IMR-90 (cell line): ENCODE results near the gene IL36B. TPM values are rescaled to one million over a fixed set of nuclear protein-coding genes. Genes with fewer than 3 reads are reported as not detected.

Experiments
- ATAC-seq: fragments of 200-7000 bp; cut with Tn5 transposase; 2 replicates; pipeline ENCODE4 v1.9.1; 2020; ENCODE audit warnings: low read depth, mild to moderate bottlenecking, moderate library complexity
- BruUV-seq: library from RNA; stranded (reverse); fragments of 400-500 nt; replicated peaks from 2 replicates; lab custom pipeline; 2021; lab: Mats Ljungman, UMichigan
- CTCF ChIA-PET: fragments of 300-600 bp; formaldehyde crosslinking; extraction: SDS; loops from one replicate; lab custom pipeline; 2021; ENCODE audit warnings: antibody characterized with exemption; lab: Yijun Ruan, JAX
- POLR2A ChIA-PET: fragments of 300-600 bp; sonication (Branson Sonifier 250); formaldehyde crosslinking; loops from one replicate; lab custom pipeline; 2022; ENCODE audit warnings: antibody characterized with exemption; ENCODE audit not compliant: unreplicated experiment; lab: Charles Lee
- DNase-seq: peaks from one replicate; pipeline ENCODE4 v3.0.0; 2013
- H2AFZ ChIP-seq: replicated peaks from 2 replicates; pipeline ENCODE3; 2013; ENCODE audit warnings: low read length, mild to moderate bottlenecking; ENCODE audit not compliant: poor library complexity
- H2AK5ac ChIP-seq: 2 replicates; pipeline ENCODE4 v1.6.1; 2013; ENCODE audit warnings: low read depth, low read length, inconsistent platforms
- H2AK9ac ChIP-seq: replicated peaks from 2 replicates; pipeline ENCODE3; 2013; ENCODE audit warnings: mild to moderate bottlenecking, low read depth, low read length, moderate library complexity; ENCODE audit not compliant: poor library complexity
- H2BK120ac ChIP-seq: 2 replicates; pipeline ENCODE4 v1.6.1; 2013; ENCODE audit warnings: low read depth, low read length, inconsistent platforms
- H2BK15ac ChIP-seq: 3 replicates; pipeline ENCODE4 v1.6.1; 2013; ENCODE audit warnings: low read depth, low read length, inconsistent platforms
- H2BK20ac ChIP-seq: 2 replicates; pipeline ENCODE4 v1.6.1; 2013; ENCODE audit warnings: low read depth, mild to moderate bottlenecking, inconsistent platforms, low read length, moderate library complexity
- H2BK5ac ChIP-seq: 2 replicates; pipeline ENCODE4 v1.6.1; 2013; ENCODE audit warnings: mild to moderate bottlenecking, low read depth, low read length, inconsistent platforms; ENCODE audit not compliant: poor library complexity, severe bottlenecking
- H3K14ac ChIP-seq: replicated peaks from 2 replicates; pipeline ENCODE4 v1.6.1; 2013; ENCODE audit warnings: low read depth, low read length, inconsistent platforms
- H3K18ac ChIP-seq: 2 replicates; pipeline ENCODE4 v1.6.1; 2013; ENCODE audit warnings: low read depth, low read length, control low read depth
- H3K23ac ChIP-seq: 2 replicates; pipeline ENCODE4 v1.6.1; 2013; ENCODE audit warnings: low read depth, low read length, inconsistent platforms
- H3K27ac ChIP-seq: 2 replicates; pipeline ENCODE4 v1.5.1; 2013; ENCODE audit warnings: mild to moderate bottlenecking, control low read depth, low read length; ENCODE audit not compliant: insufficient read depth
- H3K27me3 ChIP-seq: 2 replicates; pipeline ENCODE4 v1.6.1; 2013; ENCODE audit warnings: low read length; ENCODE audit not compliant: control insufficient read depth, insufficient read depth
- H3K36me3 ChIP-seq: 2 replicates; pipeline ENCODE4 v1.6.1; 2013; ENCODE audit warnings: low read length, mixed read lengths; ENCODE audit not compliant: control insufficient read depth, insufficient read depth
- H3K4ac ChIP-seq: 2 replicates; pipeline ENCODE4 v1.6.1; 2013; ENCODE audit warnings: low read depth, low read length, inconsistent platforms
- H3K4me1 ChIP-seq: 2 replicates; pipeline ENCODE4 v1.6.1; 2013; ENCODE audit warnings: low read length, mixed read lengths; ENCODE audit not compliant: control insufficient read depth, insufficient read depth
- H3K4me2 ChIP-seq: 2 replicates; pipeline ENCODE4 v1.6.1; 2013; ENCODE audit warnings: low read depth, mild to moderate bottlenecking, control low read depth, low read length, moderate library complexity
- H3K4me3 ChIP-seq: 2 replicates; pipeline ENCODE4 v1.5.1; 2013; ENCODE audit warnings: low read depth, mild to moderate bottlenecking, control low read depth, low read length, moderate library complexity; ENCODE audit not compliant: insufficient read depth
- H3K56ac ChIP-seq: 2 replicates; pipeline ENCODE4 v1.6.1; 2013; ENCODE audit warnings: low read length, inconsistent platforms; ENCODE audit not compliant: insufficient read depth; ENCODE audit errors: extremely low read depth
- H3K79me1 ChIP-seq, 2 experiments: 2 replicates each; pipeline ENCODE4 v1.6.1; 2013; ENCODE audit warnings: low read length in 2 of 2, inconsistent platforms in 1 of 2, low read depth in 1 of 2
- H3K9ac ChIP-seq: 2 replicates; pipeline ENCODE4 v1.6.1; 2013; ENCODE audit warnings: low read depth, low read length, control low read depth
- H3K9me1 ChIP-seq: 2 replicates; pipeline ENCODE4 v1.6.1; 2013; ENCODE audit warnings: low read length, inconsistent platforms; ENCODE audit not compliant: insufficient read depth
- H3K9me3 ChIP-seq: 2 replicates; pipeline ENCODE4 v1.6.1; 2013; ENCODE audit warnings: low read length; ENCODE audit not compliant: control insufficient read depth, insufficient read depth
- H4K20me1 ChIP-seq: 2 replicates; pipeline ENCODE4 v1.6.1; 2013; ENCODE audit warnings: low read length, inconsistent platforms; ENCODE audit not compliant: insufficient read depth
- H4K5ac ChIP-seq: 2 replicates; pipeline ENCODE4 v1.6.1; 2013; ENCODE audit warnings: mild to moderate bottlenecking, low read depth, low read length, control low read depth
- H4K8ac ChIP-seq, 2 experiments: 2 replicates each; pipeline ENCODE4 v1.6.1; 2013; ENCODE audit warnings: low read depth in 2 of 2, low read length in 2 of 2, control low read depth in 1 of 2, inconsistent platforms in 1 of 2
- H4K91ac ChIP-seq: 2 replicates; pipeline ENCODE4 v1.6.1; 2013; ENCODE audit warnings: low read depth, low read length, inconsistent platforms; ENCODE audit not compliant: insufficient read depth
- CEBPB ChIP-seq: IDR thresholded peaks from 2 replicates; pipeline ENCODE4 v1.6.1; 2012; ENCODE audit warnings: low read depth, low read length, improper control_type of control experiment
- CHD1 ChIP-seq: IDR thresholded peaks from 2 replicates; pipeline ENCODE4 v1.6.1; 2012; ENCODE audit warnings: low read depth, low read length, improper control_type of control experiment
- CTCF ChIP-seq: conservative IDR thresholded peaks from 2 replicates; pipeline ENCODE4 v1.5.1; 2012; ENCODE audit warnings: mild to moderate bottlenecking, low read depth, low read length, improper control_type of control experiment
- ELK1 ChIP-seq: fragments of 150-350 bp; IDR thresholded peaks from 2 replicates; pipeline ENCODE4 v1.6.1; 2016; ENCODE audit warnings: low read depth, mild to moderate bottlenecking, low read length, moderate library complexity, borderline replicate concordance
- FOS ChIP-seq: fragments of 150-350 bp; IDR thresholded peaks from 2 replicates; pipeline ENCODE4 v1.6.1; 2016; ENCODE audit warnings: low read depth, low read length
- MAFK ChIP-seq: IDR thresholded peaks from 2 replicates; pipeline ENCODE4 v1.6.1; 2012; ENCODE audit warnings: low read depth, low read length, improper control_type of control experiment
- MAZ ChIP-seq: IDR thresholded peaks from 2 replicates; pipeline ENCODE4 v1.6.1; 2012; ENCODE audit warnings: low read depth, mild to moderate bottlenecking, low read length, improper control_type of control experiment, moderate library complexity, borderline replicate concordance
- MXI1 ChIP-seq: IDR thresholded peaks from 2 replicates; pipeline ENCODE4 v1.6.1; 2012; ENCODE audit warnings: low read depth, mild to moderate bottlenecking, low read length, moderate library complexity, borderline replicate concordance
- NFE2L2 ChIP-seq: fragments of 150-350 bp; IDR thresholded peaks from 2 replicates; pipeline ENCODE4 v1.6.1; 2016; ENCODE audit warnings: low read depth, mild to moderate bottlenecking, low read length
- POLR2A ChIP-seq: IDR thresholded peaks from 2 replicates; pipeline ENCODE4 v1.6.1; 2012; ENCODE audit warnings: mild to moderate bottlenecking, low read depth, low read length
- RAD21 ChIP-seq: IDR thresholded peaks from 2 replicates; pipeline ENCODE4 v1.6.1; 2012; ENCODE audit warnings: low read length, improper control_type of control experiment
- RCOR1 ChIP-seq: IDR thresholded peaks from 2 replicates; pipeline ENCODE4 v1.6.1; 2012; ENCODE audit warnings: mild to moderate bottlenecking, low read length, improper control_type of control experiment; ENCODE audit not compliant: insufficient replicate concordance
- SMC3 ChIP-seq: fragments of 150-350 bp; IDR thresholded peaks from 2 replicates; pipeline ENCODE4 v1.6.1; 2016; ENCODE audit warnings: low read depth, mild to moderate bottlenecking, antibody characterized with exemption, low read length, moderate library complexity
- WGBS, 2 experiments: methylation state at CpG; one replicate each; pipeline versions ENCODE4 v1.1.5 to v1.1.7; 2013; ENCODE audit warnings: missing lambda C conversion rate in 2 of 2; ENCODE audit not compliant: insufficient read length in 1 of 2; ENCODE audit errors: extremely low coverage in 2 of 2; 5-methylcytosine and 5-hydroxymethylcytosine counted together
- dilution Hi-C: fragments of 300-500 bp; cut with HindIII; formaldehyde crosslinking; loops from one replicate; pipeline ENCODE4 v1.14.3; 2018; ENCODE audit warnings: low sequenced_read_pairs; ENCODE audit not compliant: unreplicated experiment
- in situ Hi-C: fragments of 300-500 bp; cut with MboI; formaldehyde crosslinking; loops from 3 replicates; pipeline ENCODE4 v1.14.3; 2019; ENCODE audit warnings: low sequenced_read_pairs, inconsistent platforms, mixed read lengths
- intact Hi-C: fragments of 100-400 bp; cut with micrococcal nuclease; formaldehyde crosslinking; loops from 2 replicates; pipeline ENCODE4 v1.10.0; 2022
- polyA plus RNA-seq, 3 experiments: library from polyadenylated mRNA; depleted of rRNA; stranded (reverse); fragments of >200 nt; gene quantifications; 2 replicates each; pipeline ENCODE4 v1.2.3, GENCODE V29; 2012; ENCODE audit warnings: low replicate concordance in 1 of 3
- total RNA-seq: library from RNA; depleted of rRNA; stranded (reverse); fragments of >200 nt; gene quantifications from 2 replicates; pipeline ENCODE4 v1.2.3, GENCODE V29; 2012

IL36B gene
- total and polyA plus RNA-seq, 2 of the 4 experiments (the other 2 are of a cell fraction): not detected

- CTCF ChIA-PET: no interaction called here
- no peak overlapping the region for H2AK9ac ChIP-seq
- H3K9me1 ChIP-seq: no peaks in the 10 kb centered on the region
- no peak overlapping the region for H2BK120ac ChIP-seq
- no peak overlapping the region for H3K9ac ChIP-seq
- no peak overlapping the region for H3K14ac ChIP-seq
- H2AK5ac ChIP-seq: no peak overlapping the region
- H3K23ac ChIP-seq: no peak overlapping the region
- no peak for ATAC-seq
- no peaks in the 10 kb centered on the region for H3K9me3 ChIP-seq
- peaks cover 19% of the 10 kb centered on the region for H3K27me3 ChIP-seq
- no peak overlapping the region for H4K5ac ChIP-seq
- TF ChIP-seq FOS (no peak), MXI1 (no peak), ELK1 (no peak), RCOR1 (no peak), CEBPB (no peak), POLR2A (no peak), CHD1 (no peak), NFE2L2 (no peak), RAD21 (no peak), MAFK (no peak), SMC3 (no peak), MAZ (no peak), CTCF (no peak)
- H3K4me2 ChIP-seq: no peak overlapping the region
- dilution Hi-C loops: no loop called here
- no peak overlapping the region for H2BK5ac ChIP-seq
- H4K20me1 ChIP-seq: no peaks in the 10 kb centered on the region
- H2BK15ac ChIP-seq: no peak overlapping the region
- no peak overlapping the region for H3K18ac ChIP-seq
- POLR2A ChIA-PET: no interaction called here
- DNase-seq: no peak
- H3K36me3 ChIP-seq: no peaks in the 10 kb centered on the region
- no peak overlapping the region for H4K8ac ChIP-seq
- BruUV-seq: no TSS peak
- in situ Hi-C loops: no loop called here
- no peak overlapping the region for H3K4me3 ChIP-seq
- no peak overlapping the region for H4K91ac ChIP-seq
- no peak overlapping the region for H3K4ac ChIP-seq
- no peaks in the 10 kb centered on the region for H3K79me1 ChIP-seq
- no peak overlapping the region for H2BK20ac ChIP-seq
- no peaks in the 10 kb centered on the region for H3K4me1 ChIP-seq
- WGBS, 2 experiments: 50% methylated on average over 2 of the region's 5 CpGs; no CpG with 5 or more reads in 1 of the 2 experiments
- H2AFZ ChIP-seq: no peak overlapping the region
- no peak overlapping the region for H3K27ac ChIP-seq
- H3K56ac ChIP-seq: no peak overlapping the region
- intact Hi-C loops: no loop called here
Measured at GRCh38 chr2:113075030-113075429, 22.4 kb upstream of the IL36B start.
